Upper lobe of right lung (tissue), 1 donor: Measurements from ENCODE around the gene NCOA6. TPM values are rescaled to one million over a fixed set of nuclear protein-coding genes. Genes with fewer than 3 reads are reported as not detected.

Source experiments
- ATAC-seq: fragments of 200-7000 bp; cut with Tn5 transposase; one replicate; pipeline ENCODE4 v1.9.1; 2020; ENCODE audit warnings: mild to moderate bottlenecking, moderate library complexity
- DNase-seq: peaks from one replicate; pipeline ENCODE4 v3.0.0-alpha.2; 2020
- H3K27ac ChIP-seq: fragments of 200-600 bp; one replicate; pipeline ENCODE4 v1.8.0; 2022
- H3K27me3 ChIP-seq: fragments of 200-600 bp; one replicate; pipeline ENCODE4 v1.8.0; 2022; ENCODE audit warnings: mild to moderate bottlenecking
- H3K36me3 ChIP-seq: fragments of 200-600 bp; one replicate; pipeline ENCODE4 v1.8.0; 2022
- H3K4me1 ChIP-seq: fragments of 200-600 bp; one replicate; pipeline ENCODE4 v1.8.0; 2022
- H3K4me3 ChIP-seq: fragments of 200-600 bp; one replicate; pipeline ENCODE4 v1.8.0; 2022; ENCODE audit warnings: mild to moderate bottlenecking
- H3K9me3 ChIP-seq: fragments of 200-600 bp; one replicate; pipeline ENCODE4 v1.8.0; 2022
- CTCF ChIP-seq: fragments of 200-600 bp; IDR thresholded peaks from one replicate; pipeline ENCODE4 v1.8.0; 2022; ENCODE audit warnings: antibody characterized with exemption
- intact Hi-C: fragments of 100-400 bp; cut with DNase I; formaldehyde crosslinking; loops from one replicate; pipeline ENCODE4 v1.11.0; 2022
- total RNA-seq: library from RNA; stranded (reverse); fragmentation: NEBNext Ultra II Directional; extraction: Animal tissue kit (Norgen Biotek cat#: 25700); gene quantifications from one replicate; pipeline ENCODE4 v1.2.1, GENCODE V29; 2021
- donor health status: DM: no; HTN: yes; CAD: no; lungs with severe emphysema.

The NCOA6 gene
- total RNA-seq, 1 donor from 2014 or later = 27.8 TPM

DNA sequence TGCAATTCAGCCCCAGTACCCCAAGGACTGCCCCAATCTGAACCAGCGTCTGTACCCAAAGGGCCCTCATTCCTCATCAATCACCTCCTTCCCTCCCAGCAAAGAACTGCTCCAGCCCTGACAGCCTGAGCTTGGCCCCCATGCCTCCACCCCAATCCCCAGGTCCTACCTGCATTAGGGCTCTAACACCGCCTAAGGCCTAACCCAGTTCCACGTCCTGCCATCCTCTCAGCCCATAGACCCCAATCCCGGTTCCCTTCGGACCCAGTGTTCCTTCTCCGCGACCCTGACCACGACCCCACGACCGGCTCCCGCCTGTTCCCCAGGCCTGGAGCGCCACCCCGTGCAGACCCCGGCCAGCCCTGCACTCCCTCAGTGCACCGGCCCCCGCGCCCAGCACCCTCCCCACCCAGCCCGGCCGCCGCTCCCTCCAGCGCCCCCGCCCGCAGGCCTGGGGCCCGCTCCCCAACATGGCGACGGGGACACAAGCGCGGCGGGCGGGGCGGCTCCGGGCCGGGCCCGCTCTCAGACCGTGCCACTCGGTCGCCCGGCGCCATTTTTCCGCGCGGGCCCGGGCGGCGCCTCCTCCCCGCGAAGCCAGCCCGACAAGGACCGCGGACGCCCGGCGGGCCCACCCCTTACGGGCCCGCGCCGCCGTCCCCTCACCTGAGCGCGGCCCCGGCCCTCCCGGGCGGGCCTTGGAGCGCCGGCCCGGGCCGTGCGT is 483 bp downstream of the NCOA6 start:
- TF ChIP-seq CTCF = no peak
- Histone ChIP-seq H3K9me3 (no peaks in the 10 kb centered on the region), H3K27me3 (no peaks in the 10 kb centered on the region), H3K27ac (peak overlapping the region; percentile 87), H3K4me1 (peaks cover 30% of the 10 kb centered on the region), H3K4me3 (peak overlapping the region; percentile 85), H3K36me3 (no peaks in the 10 kb centered on the region)
- intact Hi-C loops = no loop called here
- DNase-seq (peak; percentile 87), ATAC-seq (peak; percentile 86)

DNA sequence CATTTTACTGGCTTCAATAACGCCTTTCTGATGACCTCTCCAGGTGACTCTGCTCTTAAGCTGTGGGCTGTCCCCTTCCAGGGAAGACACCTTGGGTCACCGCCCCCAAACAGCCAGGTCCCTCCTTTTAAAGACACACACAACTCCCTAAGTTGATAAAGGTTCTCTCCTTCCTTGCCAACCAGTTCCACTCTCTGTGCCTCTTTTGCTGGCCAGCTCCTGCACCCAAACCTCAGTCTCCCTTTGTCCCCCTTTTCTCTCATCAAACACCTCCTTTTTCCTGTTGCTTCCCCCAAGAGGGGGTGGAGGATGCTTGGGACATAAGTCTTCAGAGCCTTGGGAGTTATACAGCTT is 1.0 kb downstream of the NCOA6 start:
- Histone ChIP-seq H3K27me3 (no peaks in the 10 kb centered on the region), H3K36me3 (no peaks in the 10 kb centered on the region), H3K4me1 (peaks cover 30% of the 10 kb centered on the region), H3K27ac (peak overlapping the region; percentile 87), H3K4me3 (peak overlapping the region; percentile 85), H3K9me3 (no peaks in the 10 kb centered on the region)
- TF ChIP-seq CTCF = no peak
- DNase-seq (peak; percentile 79), ATAC-seq (peak; percentile 81)
- intact Hi-C loops = no loop called here

DNA sequence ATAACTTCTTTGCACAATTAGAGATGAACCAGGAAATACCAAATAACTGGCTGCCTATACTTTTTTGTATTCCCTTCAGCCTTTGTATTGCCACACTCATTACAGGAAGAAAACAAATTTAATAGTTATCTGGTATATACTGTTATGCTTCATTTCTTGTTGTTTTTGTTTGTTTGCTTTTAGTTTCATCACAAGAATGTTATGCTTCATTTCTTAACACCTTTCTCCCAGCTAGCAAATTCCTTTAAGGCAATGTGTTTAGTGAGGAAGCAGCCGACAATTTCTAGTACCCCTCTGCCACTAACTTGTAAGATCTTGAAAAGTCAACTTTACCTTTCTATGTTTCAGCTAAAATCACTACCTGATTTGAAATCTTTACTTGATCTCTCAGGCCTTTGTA is 1.4 kb downstream of the NCOA6 start:
- ATAC-seq (no peak), DNase-seq (no peak)
- no peaks in the 10 kb centered on the region for H3K27me3 ChIP-seq
- no peaks in the 10 kb centered on the region for H3K9me3 ChIP-seq
- no peaks in the 10 kb centered on the region for H3K36me3 ChIP-seq
- H3K4me3 ChIP-seq = peak overlapping the region; percentile 85
- no peak overlapping the region for H3K27ac ChIP-seq
- H3K4me1 ChIP-seq = peaks cover 30% of the 10 kb centered on the region
- intact Hi-C loops = no loop called here
- no peak for TF ChIP-seq CTCF

- no peaks in the 10 kb centered on the region for H3K9me3 ChIP-seq
- no peaks in the 10 kb centered on the region for H3K36me3 ChIP-seq
- no peak overlapping the region for H3K27ac ChIP-seq
- ATAC-seq (no peak), DNase-seq (no peak)
- H3K27me3 ChIP-seq = no peaks in the 10 kb centered on the region
- intact Hi-C loops = no loop called here
- peaks cover 38% of the 10 kb centered on the region for H3K4me1 ChIP-seq
- H3K4me3 ChIP-seq = no peak overlapping the region
- TF ChIP-seq CTCF = no peak
Observed at GRCh38 chr20:34820805-34821578, 4.5 kb downstream of the NCOA6 start.

DNA sequence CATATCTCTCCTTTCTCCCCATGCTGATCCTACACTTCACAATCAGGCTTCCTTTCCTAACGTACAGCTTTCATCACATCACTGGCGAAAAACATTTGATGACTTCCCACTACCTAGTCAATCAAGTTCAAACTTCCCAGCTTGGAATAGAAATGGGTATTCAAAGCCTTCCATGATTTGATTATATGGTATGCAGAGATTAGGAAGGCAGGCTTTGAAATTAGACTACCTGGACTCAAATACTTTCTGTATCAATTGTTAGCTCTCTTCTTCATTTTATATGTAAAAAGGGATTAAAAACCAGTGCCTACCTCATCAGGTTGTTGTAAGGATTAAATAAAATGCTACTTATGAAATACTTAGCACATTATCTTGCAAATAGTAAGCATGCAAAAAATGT is 7.7 kb downstream of the NCOA6 start:
- H3K4me3 ChIP-seq = no peak overlapping the region
- H3K9me3 ChIP-seq = no peaks in the 10 kb centered on the region
- no peak overlapping the region for H3K27ac ChIP-seq
- no peaks in the 10 kb centered on the region for H3K36me3 ChIP-seq
- no peak for ATAC-seq
- intact Hi-C loops = no loop called here
- TF ChIP-seq CTCF = no peak
- DNase-seq = no peak
- H3K27me3 ChIP-seq = no peaks in the 10 kb centered on the region
- peaks cover 24% of the 10 kb centered on the region for H3K4me1 ChIP-seq
